Activated CD4-positive, alpha-beta T cell treated with anti-CD3 and anti-CD28 coated beads, Interleukin-2, amount 10 ng/mL, durations not matched to agents 7 days and 5 days (primary cell): ENCODE measurements around the gene OR51F2. TPM values are rescaled to one million over a fixed set of nuclear protein-coding genes. Genes with fewer than 3 reads are reported as not detected.
"Not testable (repeated sequence)": the region's sequence is repeated elsewhere in the genome, so short reads cannot be mapped to it uniquely, and the experiment has no call there.

Experiments used
- CTCF ChIA-PET: fragments of 350-600 bp; sonication (Branson Sonifier 250); formaldehyde crosslinking; loops from one replicate; lab custom pipeline; 2021; ENCODE audit warnings: antibody characterized with exemption; lab: Charles Lee
- POLR2A ChIA-PET: fragments of 350-600 bp; sonication (Branson Sonifier 250); formaldehyde crosslinking; loops from one replicate; lab custom pipeline; 2021; ENCODE audit warnings: antibody characterized with exemption; lab: Charles Lee
- DNase-seq: peaks from one replicate; pipeline ENCODE4 v3.0.0-alpha.2; 2020
- H3K27ac Mint-ChIP-seq: one replicate; pipeline ENCODE4 v1.8.0; 2021; ENCODE audit warnings: mild to moderate bottlenecking, moderate library complexity, mixed read lengths
- H3K27me3 Mint-ChIP-seq: one replicate; pipeline ENCODE4 v1.8.0; 2021; ENCODE audit warnings: mixed read lengths
- H3K36me3 Mint-ChIP-seq: one replicate; pipeline ENCODE4 v1.8.0; 2021; ENCODE audit warnings: low read depth, mixed read lengths
- H3K4me1 Mint-ChIP-seq: one replicate; pipeline ENCODE4 v1.8.0; 2021; ENCODE audit warnings: mixed read lengths
- H3K4me3 Mint-ChIP-seq: one replicate; pipeline ENCODE4 v1.8.0; 2021; ENCODE audit warnings: mild to moderate bottlenecking, moderate library complexity, mixed read lengths
- H3K9me3 Mint-ChIP-seq: one replicate; pipeline ENCODE4 v1.8.0; 2021; ENCODE audit warnings: mixed read lengths
- total RNA-seq, 2 experiments: library from RNA; stranded (reverse); gene quantifications; one replicate each; pipeline ENCODE4 v1.2.3, GENCODE V29; 2021

Gene OR51F2
- not detected for total RNA-seq

- Mint-ChIP-seq H3K9me3 (no peaks in the 10 kb centered on the region), H3K27ac (no peak within 1 kb of the TSS), H3K4me1 (no peaks in the 10 kb centered on the region), H3K36me3 (no peaks in the 10 kb centered on the region), H3K4me3 (no peak within 1 kb of the TSS), H3K27me3 (peaks cover 4% of the 10 kb centered on the region)
- POLR2A ChIA-PET = no interaction called here
- CTCF ChIA-PET = no interaction called here
- DNase-seq = no peak
These were observed at the start of gene OR51F2 for GRCh38 chr11:4821021-4821420. TSS of gene OR51F2 (plus strand) at chr11:4821321. CDS start at chr11:4821422, 101 bp downstream.

- Mint-ChIP-seq H3K36me3 (no peaks in the 10 kb centered on the region), H3K27ac (no peak overlapping the region), H3K4me3 (no peak overlapping the region), H3K9me3 (no peaks in the 10 kb centered on the region), H3K4me1 (no peaks in the 10 kb centered on the region), H3K27me3 (no peaks in the 10 kb centered on the region)
- POLR2A ChIA-PET = no interaction called here
- no peak for DNase-seq
- CTCF ChIA-PET = no interaction called here
These were observed 38.7 kb upstream of the OR51F2 start for GRCh38 chr11:4782454-4782853.

GRCh38 chr11:4797206-4797605 lies 23.9 kb upstream of the OR51F2 start:
- no peaks in the 10 kb centered on the region for H3K4me1 Mint-ChIP-seq
- H3K27ac Mint-ChIP-seq = peak overlapping the region; percentile 14
- no peaks in the 10 kb centered on the region for H3K27me3 Mint-ChIP-seq
- POLR2A ChIA-PET = no interaction called here
- DNase-seq = no peak
- H3K36me3 Mint-ChIP-seq = no peaks in the 10 kb centered on the region
- no peaks in the 10 kb centered on the region for H3K9me3 Mint-ChIP-seq
- CTCF ChIA-PET = no interaction called here
- H3K4me3 Mint-ChIP-seq = no peak overlapping the region

- POLR2A ChIA-PET = no interaction called here
- H3K9me3 Mint-ChIP-seq = no peaks in the 10 kb centered on the region
- no peak for DNase-seq
- H3K27me3 Mint-ChIP-seq = no peaks in the 10 kb centered on the region
- no peaks in the 10 kb centered on the region for H3K4me1 Mint-ChIP-seq
- no peaks in the 10 kb centered on the region for H3K36me3 Mint-ChIP-seq
- CTCF ChIA-PET = interaction anchor here (1.0 kb wide), 1 partner anchor 163 kb away, joined by 3 read pairs; no protein-coding TSS in a partner anchor
- H3K4me3 Mint-ChIP-seq = no peak overlapping the region
- no peak overlapping the region for H3K27ac Mint-ChIP-seq
These were observed 22.5 kb upstream of the OR51F2 start for GRCh38 chr11:4798427-4799183.

GRCh38 chr11:4801316-4801715 lies 19.8 kb upstream of the OR51F2 start:
- POLR2A ChIA-PET, H3K36me3 Mint-ChIP-seq: not testable (repeated sequence)

GRCh38 chr11:4804280-4804679 lies 16.8 kb upstream of the OR51F2 start, which contains the start of gene OR52R1:
TSS of gene OR52R1 (minus strand) at chr11:4804380. CDS start at chr11:4804380, 0 bp downstream.
- Mint-ChIP-seq H3K36me3 (no peaks in the 10 kb centered on the region), H3K4me3 (no peak within 1 kb of the TSS), H3K27ac (no peak within 1 kb of the TSS), H3K4me1 (no peaks in the 10 kb centered on the region), H3K9me3 (no peaks in the 10 kb centered on the region), H3K27me3 (no peaks in the 10 kb centered on the region)
- POLR2A ChIA-PET = no interaction called here
- CTCF ChIA-PET = no interaction called here
- DNase-seq = no peak

More at GRCh38 chr11:4801316-4801715, 19.8 kb upstream of the OR51F2 start:
- H3K4me3 Mint-ChIP-seq, H3K27me3 Mint-ChIP-seq, CTCF ChIA-PET, H3K4me1 Mint-ChIP-seq, DNase-seq, H3K27ac Mint-ChIP-seq, H3K9me3 Mint-ChIP-seq: not testable (repeated sequence)

GRCh38 chr11:4808476-4808875 lies 12.6 kb upstream of the OR51F2 start:
- H3K9me3 Mint-ChIP-seq = no peaks in the 10 kb centered on the region
- CTCF ChIA-PET = interaction anchor here (0.7 kb wide), 1 partner anchor 1415 kb away, joined by 3 read pairs; no protein-coding TSS in a partner anchor
- no peak overlapping the region for H3K4me3 Mint-ChIP-seq
- POLR2A ChIA-PET = no interaction called here
- no peak for DNase-seq
- H3K4me1 Mint-ChIP-seq = no peaks in the 10 kb centered on the region
- H3K27ac Mint-ChIP-seq = no peak overlapping the region
- H3K27me3 Mint-ChIP-seq = no peaks in the 10 kb centered on the region
- H3K36me3 Mint-ChIP-seq = no peaks in the 10 kb centered on the region

- Mint-ChIP-seq H3K27ac (no peak overlapping the region), H3K36me3 (no peaks in the 10 kb centered on the region), H3K27me3 (no peaks in the 10 kb centered on the region), H3K4me3 (no peak overlapping the region), H3K9me3 (no peaks in the 10 kb centered on the region), H3K4me1 (no peaks in the 10 kb centered on the region)
- ChIA-PET POLR2A (no interaction called here), CTCF (no interaction called here)
- no peak for DNase-seq
These were observed 11.9 kb upstream of the OR51F2 start for GRCh38 chr11:4809246-4809645.

GRCh38 chr11:4825132-4825531 lies 4.0 kb downstream of the OR51F2 start:
- no peak for DNase-seq
- H3K27ac Mint-ChIP-seq = no peak overlapping the region
- POLR2A ChIA-PET = no interaction called here
- CTCF ChIA-PET = no interaction called here
- no peaks in the 10 kb centered on the region for H3K36me3 Mint-ChIP-seq
- no peaks in the 10 kb centered on the region for H3K4me1 Mint-ChIP-seq
- H3K9me3 Mint-ChIP-seq = no peaks in the 10 kb centered on the region
- no peak overlapping the region for H3K4me3 Mint-ChIP-seq
- peaks cover 4% of the 10 kb centered on the region for H3K27me3 Mint-ChIP-seq

- no peak overlapping the region for H3K27ac Mint-ChIP-seq
- H3K36me3 Mint-ChIP-seq = no peaks in the 10 kb centered on the region
- H3K9me3 Mint-ChIP-seq = no peaks in the 10 kb centered on the region
- H3K4me3 Mint-ChIP-seq = no peak overlapping the region
- POLR2A ChIA-PET = no interaction called here
- CTCF ChIA-PET = no interaction called here
- DNase-seq = no peak
- H3K27me3 Mint-ChIP-seq = peaks cover 4% of the 10 kb centered on the region
- H3K4me1 Mint-ChIP-seq = no peaks in the 10 kb centered on the region
These were observed 5.3 kb downstream of the OR51F2 start for GRCh38 chr11:4826425-4826824.

GRCh38 chr11:4830346-4830745 lies 9.2 kb downstream of the OR51F2 start:
- ChIA-PET CTCF (no interaction called here), POLR2A (no interaction called here)
- Mint-ChIP-seq H3K4me1 (no peaks in the 10 kb centered on the region), H3K9me3 (no peaks in the 10 kb centered on the region), H3K27ac (no peak overlapping the region), H3K27me3 (no peaks in the 10 kb centered on the region), H3K4me3 (no peak overlapping the region), H3K36me3 (no peaks in the 10 kb centered on the region)
- no peak for DNase-seq

GRCh38 chr11:4830909-4831308 lies 9.8 kb downstream of the OR51F2 start:
- H3K27ac Mint-ChIP-seq = no peak overlapping the region
- H3K27me3 Mint-ChIP-seq = no peaks in the 10 kb centered on the region
- POLR2A ChIA-PET = interaction anchor here (0.6 kb wide), 1 partner anchor 194 kb away, joined by 3 read pairs; no protein-coding TSS in a partner anchor
- DNase-seq = no peak
- CTCF ChIA-PET = interaction anchor here (0.6 kb wide), 1 partner anchor 822 kb away, joined by 4 read pairs; no protein-coding TSS in a partner anchor
- H3K9me3 Mint-ChIP-seq = no peaks in the 10 kb centered on the region
- H3K4me1 Mint-ChIP-seq = no peaks in the 10 kb centered on the region
- H3K36me3 Mint-ChIP-seq = no peaks in the 10 kb centered on the region
- no peak overlapping the region for H3K4me3 Mint-ChIP-seq

GRCh38 chr11:4839851-4840549 lies 18.9 kb downstream of the OR51F2 start:
- H3K4me1 Mint-ChIP-seq = no peaks in the 10 kb centered on the region
- no peak overlapping the region for H3K4me3 Mint-ChIP-seq
- no peak overlapping the region for H3K27ac Mint-ChIP-seq
- ChIA-PET CTCF (no interaction called here), POLR2A (no interaction called here)
- H3K9me3 Mint-ChIP-seq = no peaks in the 10 kb centered on the region
- no peaks in the 10 kb centered on the region for H3K27me3 Mint-ChIP-seq
- no peak for DNase-seq
- H3K36me3 Mint-ChIP-seq = no peaks in the 10 kb centered on the region
